Left colon (tissue), 2 donors: ENCODE results near the gene IFIT5. TPM values are rescaled to one million over a fixed set of nuclear protein-coding genes. Genes with fewer than 3 reads are reported as not detected.
A peak's percentile ranks its signal among the peaks of the same experiment; 100 is the strongest.

Experiments
- ATAC-seq: fragments of 200-7000 bp; cut with Tn5 transposase; one replicate; pipeline ENCODE4 v1.9.1; 2020; ENCODE audit warnings: mild to moderate bottlenecking, moderate library complexity
- DNase-seq, 2 donors: peaks; one replicate each; pipeline ENCODE4 v3.0.0-alpha.2; 2020
- intact Hi-C, 2 donors: fragments of 100-400 bp; cut with DNase I in 1 of 2; cut with micrococcal nuclease in 1 of 2; formaldehyde crosslinking; loops; one replicate each; pipeline versions ENCODE4 v1.11.2 to v1.14.0; 2022; cut with DNase I, micrococcal nuclease
- long read RNA-seq: library from polyadenylated mRNA; unstranded; transcript quantifications from one replicate; pipeline ENCODE4 v2.0.0, GENCODE V29; 2021
- total RNA-seq, 2 donors: library from RNA; stranded (reverse); fragmentation: NEBNext Ultra II Directional; extraction: Animal tissue kit (Norgen Biotek cat#: 25700); gene quantifications; one replicate each; pipeline ENCODE4 v1.2.1, GENCODE V29; 2021
- donor health status: DM: no; HTN: no; CAD: no.
- donor health status: DM: yes; HTN: yes; CAD: no.

Gene IFIT5, protein sequence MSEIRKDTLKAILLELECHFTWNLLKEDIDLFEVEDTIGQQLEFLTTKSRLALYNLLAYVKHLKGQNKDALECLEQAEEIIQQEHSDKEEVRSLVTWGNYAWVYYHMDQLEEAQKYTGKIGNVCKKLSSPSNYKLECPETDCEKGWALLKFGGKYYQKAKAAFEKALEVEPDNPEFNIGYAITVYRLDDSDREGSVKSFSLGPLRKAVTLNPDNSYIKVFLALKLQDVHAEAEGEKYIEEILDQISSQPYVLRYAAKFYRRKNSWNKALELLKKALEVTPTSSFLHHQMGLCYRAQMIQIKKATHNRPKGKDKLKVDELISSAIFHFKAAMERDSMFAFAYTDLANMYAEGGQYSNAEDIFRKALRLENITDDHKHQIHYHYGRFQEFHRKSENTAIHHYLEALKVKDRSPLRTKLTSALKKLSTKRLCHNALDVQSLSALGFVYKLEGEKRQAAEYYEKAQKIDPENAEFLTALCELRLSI
- 10 to 100 TPM; 10.2 to 10.6 TPM for total RNA-seq
- long read RNA-seq, full-length matches to known transcripts, result 22 of 25 reads
- long read RNA-seq, partial matches to known transcripts, result 3 of 25 reads
- long read RNA-seq, other reads (novel, unspliced or antisense), result 0 of 25 reads

DNA sequence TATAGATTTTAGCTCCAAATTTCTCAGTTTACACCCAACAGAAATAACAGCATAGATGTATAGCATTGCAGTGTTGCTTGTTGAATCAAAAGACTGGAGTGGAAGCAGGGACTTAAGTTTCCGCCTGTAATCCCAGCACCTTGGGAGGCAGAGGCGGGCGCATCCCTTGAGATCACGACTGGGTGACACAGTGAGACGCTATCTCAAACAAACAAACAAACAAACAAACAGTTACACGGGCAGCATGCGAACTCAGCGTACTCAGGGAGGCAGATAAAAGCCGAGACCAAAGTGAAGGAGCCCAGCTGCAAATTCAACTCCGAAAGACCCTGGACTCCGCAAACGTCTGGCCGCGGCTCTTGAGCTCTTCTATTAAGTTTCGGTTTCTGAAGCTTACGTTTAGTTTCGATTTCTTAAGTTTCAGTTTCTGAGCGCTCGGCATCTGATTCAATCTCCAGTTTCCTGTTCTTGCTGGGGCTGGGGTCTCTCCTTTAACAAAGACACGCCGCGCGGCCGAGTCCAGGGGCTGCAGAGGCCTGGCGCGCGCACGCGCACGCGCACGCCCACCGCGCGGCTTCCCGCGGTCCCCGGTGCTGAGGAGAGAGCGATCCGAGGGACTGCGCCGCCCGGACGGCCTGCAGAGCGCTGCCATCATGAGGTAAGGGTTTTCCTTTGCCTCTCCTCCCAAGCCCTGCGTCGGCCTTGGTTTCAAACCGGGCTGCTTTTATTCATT is at the start of gene IFIT5:
Gene IFIT5, plus strand, starts transcription at position 423 of the 733 bp plus-strand sequence. Its CDS starts 231 bp downstream, at position 654.
- DNase-seq (peak; percentile 53 to 77), ATAC-seq (peak; percentile 86)
- intact Hi-C loops, result no loop called here

DNA sequence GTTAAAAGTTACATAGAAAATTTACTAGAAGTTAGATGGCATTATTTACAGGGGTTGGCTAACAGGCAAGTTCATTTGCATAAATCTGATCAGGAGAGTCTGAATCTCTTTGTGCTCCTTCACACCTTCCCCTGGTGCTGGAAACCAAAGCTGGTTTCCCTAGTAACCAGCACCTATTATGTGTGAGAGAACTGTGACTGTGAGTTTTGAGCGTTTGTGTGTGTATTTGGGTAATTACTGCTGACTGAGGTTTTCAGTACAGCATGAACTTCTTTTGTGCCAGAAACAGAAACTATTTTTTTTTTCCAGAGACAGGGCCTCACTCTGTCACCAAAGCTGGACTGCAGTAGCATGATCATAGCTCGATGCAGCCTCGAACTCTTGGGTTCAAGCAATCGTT is 46.8 kb upstream of the IFIT5 start:
- intact Hi-C loops, result no loop called here
- ATAC-seq (no peak), DNase-seq (no peak)

DNA sequence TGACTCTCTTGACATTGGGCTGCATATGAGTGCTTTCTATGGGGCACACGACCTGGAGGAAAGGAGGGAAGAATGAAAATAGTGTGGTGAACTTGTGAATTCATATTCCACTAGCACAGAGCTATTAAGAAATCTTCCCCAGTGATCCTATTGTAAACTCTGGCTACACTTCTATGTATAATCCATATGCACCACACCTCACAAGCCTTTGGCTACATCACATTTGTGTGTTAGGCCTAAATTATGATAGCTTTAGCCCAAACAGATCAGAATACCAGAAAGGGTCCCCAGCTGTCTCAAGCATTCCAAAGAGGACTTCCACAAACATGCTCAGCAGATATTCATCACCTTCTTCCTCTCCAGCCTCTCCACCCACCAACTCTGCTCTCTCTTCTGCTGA is 46.2 kb upstream of the IFIT5 start:
- intact Hi-C loops, result no loop called here
- no peak for ATAC-seq
- no peak for DNase-seq

DNA sequence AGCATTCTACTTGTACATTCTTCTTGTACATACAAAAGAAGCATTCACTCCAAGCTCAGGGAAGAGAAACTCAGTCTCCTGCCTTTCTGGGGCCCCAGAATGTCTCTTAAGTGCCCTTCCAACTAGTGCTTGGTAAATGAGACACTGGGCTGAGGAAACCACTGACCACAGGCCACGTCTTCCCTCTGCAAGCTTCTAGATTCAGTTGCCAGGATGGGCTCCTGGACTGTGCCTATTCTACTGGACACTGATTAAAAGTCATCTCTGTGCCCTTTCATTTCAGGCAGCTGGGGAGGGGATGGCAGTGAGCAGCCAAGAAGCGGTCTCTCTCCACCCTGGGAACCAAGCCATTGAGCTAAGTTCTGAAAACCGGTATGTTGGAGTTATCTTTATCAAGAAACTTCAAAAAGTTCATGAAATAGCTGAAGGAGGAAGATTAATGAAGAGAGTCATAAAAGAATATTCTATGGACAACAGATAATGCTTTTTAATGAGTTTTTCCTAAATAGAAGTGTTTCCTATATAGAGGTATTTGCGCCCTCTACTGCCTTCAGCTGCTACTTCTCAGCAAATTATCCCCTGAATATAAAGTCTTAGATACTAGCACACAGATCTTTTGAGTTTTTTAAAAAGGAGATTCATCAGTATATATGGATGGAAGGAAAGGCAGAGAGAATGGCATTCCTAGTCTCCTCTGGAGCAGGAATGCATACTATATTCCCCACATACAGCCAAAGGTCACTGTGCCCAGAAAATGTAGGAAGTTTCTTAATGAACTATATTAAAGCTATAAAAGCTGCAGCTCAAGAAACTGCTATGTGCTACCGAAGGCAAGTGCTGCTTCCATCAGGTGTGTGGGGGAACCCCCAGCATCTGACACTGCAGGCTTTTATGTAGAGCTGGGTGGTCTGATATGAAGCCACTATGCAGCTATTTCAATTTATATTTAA is 44.9 kb upstream of the IFIT5 start:
- ATAC-seq (no peak), DNase-seq (no peak)
- intact Hi-C loops, result no loop called here

DNA sequence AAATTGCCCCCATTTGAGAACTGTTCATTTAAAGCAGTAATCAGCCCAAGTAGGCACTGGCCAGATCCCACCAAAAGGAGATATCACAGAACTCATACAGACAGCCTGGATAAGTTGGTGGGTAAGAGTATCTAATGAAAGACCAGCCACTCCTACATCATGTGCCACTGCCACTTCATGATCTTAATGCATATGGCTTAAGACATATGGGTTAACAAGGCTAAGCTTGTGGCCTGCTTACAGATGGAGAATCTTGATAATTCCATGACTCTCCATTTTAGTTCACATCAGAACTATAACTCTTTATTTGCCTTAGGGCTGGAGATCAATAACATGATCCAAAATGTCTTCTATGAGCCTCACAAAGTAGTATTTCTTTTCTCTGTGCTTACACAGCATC is 43.3 kb upstream of the IFIT5 start:
- intact Hi-C loops, result no loop called here
- DNase-seq, result no peak
- no peak for ATAC-seq

DNA sequence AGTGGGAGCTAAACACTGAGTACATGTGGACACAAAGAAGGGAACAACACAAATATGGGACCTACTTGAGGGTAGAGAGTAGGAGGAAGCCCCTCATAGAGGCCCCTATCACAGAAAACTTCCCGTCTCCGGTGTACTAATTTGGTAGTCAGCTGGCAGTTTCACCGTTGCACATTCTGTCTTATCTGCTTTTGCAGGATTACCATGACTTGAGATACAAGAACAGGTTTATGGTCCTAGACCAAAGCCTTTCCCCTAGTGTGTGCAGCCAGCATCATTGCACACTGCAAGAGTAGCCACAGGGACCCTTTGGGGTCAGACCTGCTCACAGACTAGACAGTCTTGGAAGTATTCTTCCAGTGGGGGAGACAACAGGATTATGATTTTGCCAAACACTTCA is 42.4 kb upstream of the IFIT5 start:
- ATAC-seq (no peak), DNase-seq (no peak)
- intact Hi-C loops, result no loop called here

DNA sequence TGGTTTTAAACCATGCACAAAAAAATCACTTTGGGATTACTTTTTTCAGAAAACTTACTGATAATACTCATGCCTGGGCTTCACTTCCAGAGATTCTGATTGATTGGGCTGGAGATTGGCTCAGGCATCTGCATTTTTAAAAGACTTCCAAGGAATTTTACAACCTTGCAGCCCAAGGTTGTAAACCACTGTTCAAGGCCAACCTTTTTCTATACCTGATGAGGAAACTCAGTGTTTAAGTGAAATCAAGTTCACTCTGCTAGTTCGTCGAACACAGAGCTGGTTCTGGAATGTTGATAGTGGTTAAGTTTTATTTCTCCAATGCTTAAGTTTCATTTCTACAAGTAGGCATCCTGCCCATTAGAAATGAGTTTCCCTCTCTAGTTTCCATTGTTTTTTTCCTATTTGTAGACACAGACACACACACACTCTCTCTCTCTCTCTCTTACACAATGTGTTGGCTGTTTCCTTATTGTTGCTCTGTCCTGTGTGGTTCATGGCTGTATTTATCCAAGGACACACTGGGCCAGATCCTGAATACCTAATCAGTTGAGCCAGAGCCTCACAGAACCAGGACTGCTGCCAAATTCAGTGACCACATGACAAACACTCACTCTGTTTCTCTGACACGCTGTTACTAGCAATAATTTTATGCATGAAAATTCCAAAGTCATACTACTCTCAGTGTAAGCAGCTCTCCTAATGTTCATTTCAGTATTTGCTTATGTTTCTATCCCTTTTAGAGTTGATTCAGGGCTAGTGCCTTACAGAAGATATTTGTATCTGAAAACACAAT is 40.3 kb upstream of the IFIT5 start:
- DNase-seq (peak; percentile 70 to 89), ATAC-seq (peak; percentile 95)
- intact Hi-C loops, result no loop called here

DNA sequence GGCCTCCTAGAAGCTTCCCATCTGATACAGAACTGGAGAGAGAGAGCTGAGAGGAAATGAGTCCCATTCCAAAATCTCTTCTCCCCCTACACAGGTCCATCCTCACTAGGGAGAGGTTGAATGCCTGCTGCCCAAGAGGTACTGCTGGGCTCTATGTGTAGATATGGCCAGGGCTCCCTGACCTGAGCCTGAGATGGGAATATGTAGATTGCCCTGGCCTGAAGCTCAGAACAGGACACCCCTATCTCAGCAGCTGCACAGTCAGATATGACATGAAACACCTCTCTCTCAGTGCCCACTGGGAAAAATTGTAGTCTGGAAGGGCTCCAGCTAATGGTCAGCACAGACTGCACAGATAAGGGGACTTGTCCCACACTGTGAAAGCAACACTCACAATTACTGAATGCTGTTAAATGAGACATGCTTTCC is 39.6 kb upstream of the IFIT5 start:
- ATAC-seq, result peak; percentile 8
- intact Hi-C loops, result no loop called here
- no peak for DNase-seq

DNA sequence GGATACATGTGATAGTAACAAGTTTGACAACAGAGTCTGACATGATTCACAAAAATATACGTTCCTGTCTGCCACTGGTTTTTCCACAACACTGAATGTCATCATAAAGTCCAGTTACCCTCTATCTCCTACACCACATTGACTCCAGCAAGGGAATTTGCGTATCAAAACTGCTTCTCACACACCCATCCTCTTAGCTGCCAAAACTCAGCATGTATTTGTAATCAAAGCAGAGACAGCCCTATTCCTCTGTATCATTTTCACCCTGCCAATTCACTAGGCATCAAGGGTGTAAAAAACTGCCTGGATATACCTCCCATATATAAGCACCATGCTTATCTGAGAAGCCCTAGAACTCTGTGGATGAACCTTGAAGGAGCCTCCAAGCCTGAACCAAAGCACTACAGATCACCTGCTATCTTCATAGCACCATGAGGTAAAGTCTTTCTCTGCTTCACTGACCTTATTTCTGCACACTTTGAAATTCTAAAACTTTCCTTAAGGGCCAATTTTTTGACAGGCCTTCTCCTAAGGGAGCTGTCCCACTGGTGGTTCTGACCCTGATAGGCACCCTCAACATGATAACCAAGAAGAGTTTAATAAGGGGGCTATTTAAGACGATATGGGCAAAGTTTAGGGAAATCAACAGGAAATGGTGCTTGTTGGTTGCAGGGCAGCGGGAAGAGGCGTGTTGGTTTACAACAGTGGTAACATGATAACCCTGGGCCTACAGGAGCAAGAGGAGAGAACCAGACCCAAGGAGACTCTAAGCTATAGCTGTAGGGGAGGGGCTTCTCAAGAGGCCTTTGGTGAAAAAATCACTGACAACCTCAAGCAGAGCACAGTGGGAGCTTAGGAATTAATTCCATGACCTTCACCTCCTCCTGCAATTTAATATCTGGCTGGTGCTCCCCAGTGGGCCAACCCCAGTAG is 36.4 kb upstream of the IFIT5 start, which contains the start of gene IFIT1B:
Gene IFIT1B, plus strand, starts transcription at position 352 of the 933 bp plus-strand sequence. Its CDS starts 80 bp downstream, at position 432.
- DNase-seq, result no peak
- intact Hi-C loops, result no loop called here

DNA sequence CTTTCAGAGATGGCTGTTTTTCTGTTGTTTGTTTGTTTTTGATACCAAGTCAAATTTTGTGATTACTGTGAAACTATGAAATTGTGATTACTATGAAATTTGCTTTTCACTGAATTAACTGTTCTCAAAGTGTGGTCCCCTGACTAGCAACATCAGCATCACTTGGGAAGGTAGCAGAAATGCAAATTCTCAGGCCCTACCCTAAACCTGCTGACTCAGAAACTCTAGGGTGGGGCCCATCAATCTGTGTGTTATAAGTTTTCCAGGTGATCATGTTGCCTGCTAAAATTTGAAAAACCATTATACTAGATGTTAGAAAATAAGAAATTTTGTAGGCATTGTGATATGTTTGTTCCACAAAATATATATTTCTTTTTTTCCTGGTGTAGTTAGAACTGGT is 35.3 kb upstream of the IFIT5 start:
- DNase-seq, result no peak
- ATAC-seq, result no peak
- intact Hi-C loops, result no loop called here

More for the DNA sequence above, 36.4 kb upstream of the IFIT5 start, which contains the start of gene IFIT1B:
- ATAC-seq, result no peak

DNA sequence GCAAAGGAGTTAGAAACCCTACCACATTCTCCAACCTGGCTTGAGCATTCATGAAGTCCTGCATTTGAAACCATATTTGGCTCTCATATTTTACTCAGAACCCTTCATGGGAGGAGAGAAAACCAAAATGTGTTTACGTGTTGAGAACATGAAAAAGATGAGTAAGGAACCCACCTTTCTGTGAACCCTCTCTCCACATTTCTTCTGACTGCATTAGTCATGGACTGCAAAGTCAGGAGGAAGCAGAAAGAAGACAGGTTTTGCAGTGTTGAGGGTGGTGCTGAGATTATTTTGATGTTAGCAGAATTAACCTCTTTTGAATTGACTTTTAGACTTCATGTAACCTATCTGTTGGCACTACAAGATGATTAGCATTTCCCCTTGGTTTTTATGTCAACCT is 31.6 kb upstream of the IFIT5 start:
- DNase-seq (no peak), ATAC-seq (no peak)
- intact Hi-C loops, result no loop called here

DNA sequence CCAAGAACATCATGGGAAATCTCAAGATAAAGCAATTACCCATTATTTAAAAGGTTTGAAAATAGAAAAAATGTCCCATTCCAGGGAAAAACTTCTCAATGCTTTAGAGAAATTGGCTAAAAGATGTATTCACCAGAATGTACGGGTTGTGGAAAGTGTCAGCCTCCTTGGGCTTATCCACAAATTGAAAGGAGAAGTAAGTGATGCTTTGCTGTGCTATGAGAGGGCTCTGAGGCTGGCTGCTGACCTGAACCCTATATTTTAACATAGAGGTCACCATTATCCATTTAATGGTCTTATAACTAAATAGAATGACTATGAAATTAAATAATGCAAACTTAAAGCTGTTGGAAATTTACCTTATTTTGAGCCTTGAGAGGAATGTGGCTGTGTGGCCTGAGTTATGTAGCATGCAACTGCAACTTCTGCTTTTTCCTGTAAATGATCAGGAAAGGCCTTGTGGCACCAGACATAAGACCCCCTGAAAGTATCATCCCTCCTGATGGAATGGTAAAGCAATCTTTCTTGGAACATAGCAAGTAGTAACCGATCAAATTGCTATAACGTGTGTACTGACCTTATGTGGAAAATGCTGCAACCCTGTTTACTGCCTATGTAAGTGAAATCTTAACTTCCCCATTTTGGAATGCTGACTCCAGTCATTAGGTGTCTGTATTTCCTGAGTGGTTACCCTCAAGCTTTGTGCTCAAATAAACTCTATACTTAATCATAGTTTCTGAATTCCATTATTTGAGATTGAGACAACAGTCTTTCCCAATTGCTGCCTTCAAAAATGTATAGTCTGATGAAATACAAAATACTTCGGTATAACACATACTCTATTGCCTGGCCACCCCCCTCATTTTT is 29.7 kb upstream of the IFIT5 start:
- DNase-seq (no peak), ATAC-seq (no peak)
- intact Hi-C loops, result no loop called here

DNA sequence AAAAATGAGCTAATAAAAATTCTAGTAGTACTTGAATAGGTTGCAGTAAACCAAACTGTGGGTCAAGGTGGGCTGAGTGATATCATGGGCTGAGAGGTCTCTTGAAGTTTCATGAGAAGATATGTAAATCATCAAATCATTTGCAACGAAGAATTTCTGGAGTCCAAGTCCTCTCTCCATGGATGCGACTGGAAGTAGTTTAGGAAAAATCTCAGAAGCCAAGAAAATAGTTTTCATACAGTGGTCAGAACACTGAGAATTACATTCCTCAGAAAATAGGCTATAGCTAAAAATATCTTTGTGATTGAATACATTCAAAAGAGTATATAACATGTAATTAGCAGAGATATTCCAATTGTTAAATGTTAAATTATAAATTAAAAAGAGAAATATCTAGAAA is 25.6 kb upstream of the IFIT5 start:
- ATAC-seq (no peak), DNase-seq (no peak)
- intact Hi-C loops, result no loop called here

DNA sequence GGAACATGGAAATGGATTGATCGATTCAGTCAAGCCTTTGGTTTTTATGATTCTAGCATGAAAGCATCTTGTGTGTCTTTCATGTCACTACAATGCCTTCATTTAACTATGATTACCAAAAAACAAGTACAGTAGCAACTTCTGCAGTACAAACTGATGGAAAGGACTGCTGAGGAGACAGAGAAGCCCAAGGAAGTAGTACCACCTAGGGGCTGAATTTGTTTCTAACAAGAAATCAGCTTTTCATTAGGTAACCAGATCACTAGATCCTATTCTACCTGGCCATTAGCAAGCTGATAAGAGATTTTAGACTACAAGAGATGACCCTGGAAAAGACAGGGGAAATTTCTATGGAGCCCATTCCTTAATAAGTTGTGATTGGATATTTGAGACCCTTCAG is 25.1 kb upstream of the IFIT5 start:
- ATAC-seq, result no peak
- no peak for DNase-seq
- intact Hi-C loops, result no loop called here

DNA sequence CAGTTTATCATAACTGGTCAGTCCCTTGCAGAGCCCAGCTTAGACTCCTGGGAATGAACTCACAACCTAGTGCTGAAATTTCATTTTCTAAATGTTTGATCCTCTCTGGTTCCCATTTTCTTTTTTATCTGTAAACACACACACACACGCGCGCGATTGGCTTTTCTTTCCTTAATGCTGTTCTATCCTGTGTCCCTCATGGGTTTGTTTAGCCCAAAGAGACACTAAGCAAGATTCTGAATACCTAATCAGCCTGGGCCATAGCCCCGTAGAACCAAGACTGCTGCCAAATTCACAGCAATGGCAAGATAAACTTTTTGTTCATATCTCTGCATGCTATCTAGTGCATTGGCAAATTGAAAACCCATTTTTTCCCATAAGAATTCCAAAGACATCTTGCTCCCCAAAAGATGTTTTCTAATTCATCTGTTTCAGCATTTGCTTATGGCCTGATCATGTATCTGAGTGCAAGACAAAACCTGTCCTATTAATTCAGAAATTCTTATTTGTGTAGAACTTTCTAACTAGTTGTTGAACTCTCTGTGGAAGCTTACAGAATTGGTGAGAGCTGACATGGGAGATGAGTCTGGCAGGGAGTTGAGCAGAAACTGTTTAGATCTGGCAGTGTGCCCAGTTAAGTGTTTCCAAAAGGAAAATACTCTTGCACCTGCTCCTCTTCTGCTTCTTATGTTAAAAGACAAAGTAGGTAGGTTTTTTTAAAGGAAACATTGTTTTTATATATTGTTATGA is 23.7 kb upstream of the IFIT5 start:
- intact Hi-C loops, result no loop called here

More for the DNA sequence above, 23.7 kb upstream of the IFIT5 start:
- ATAC-seq (no peak), DNase-seq (no peak)
